SH-SY5Y (cell line): ENCODE results near the gene PRKG1.

Source experiments
- GATA2 ChIP-seq: IDR thresholded peaks from 2 replicates; pipeline ENCODE4 v1.6.1; 2011; ENCODE audit warnings: mild to moderate bottlenecking, low read depth, low read length
- GATA3 ChIP-seq: IDR thresholded peaks from 2 replicates; pipeline ENCODE4 v1.6.1; 2011; ENCODE audit warnings: low read depth, mild to moderate bottlenecking, low read length, moderate library complexity

DNA sequence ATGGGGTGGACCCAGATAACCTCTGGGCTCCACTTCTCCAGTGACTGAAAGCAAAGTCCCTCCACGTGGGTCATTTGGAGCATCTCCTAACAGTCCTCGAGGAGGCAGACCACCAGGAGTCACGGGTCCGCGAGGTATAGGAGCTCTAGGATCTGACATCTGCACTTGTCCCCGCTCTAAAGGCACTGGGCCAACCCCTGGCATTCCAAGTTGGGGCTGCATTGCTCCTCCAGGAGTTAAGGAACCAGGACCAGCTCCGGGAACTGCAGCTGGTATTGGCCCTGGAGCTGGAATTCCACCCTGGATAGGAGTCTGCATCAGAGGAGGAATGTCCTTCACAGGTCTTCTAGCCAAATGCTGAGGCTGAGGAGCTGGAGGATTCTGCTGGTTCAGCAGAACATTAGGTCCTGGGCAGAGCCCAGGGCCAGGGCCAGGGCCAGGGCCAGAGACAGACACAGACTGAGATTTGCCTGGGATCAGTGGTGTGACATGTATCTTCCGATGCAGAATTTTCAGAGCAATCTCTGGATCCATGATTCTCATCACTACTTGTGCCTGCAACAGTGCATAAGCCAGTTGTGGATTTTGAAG lies 624.3 kb downstream of the PRKG1 start:
- TF ChIP-seq GATA2: no peak
- no peak for TF ChIP-seq GATA3
